K562 (cell line): ENCODE data around the gene R3HDM2. TPM values are rescaled to one million over a fixed set of nuclear protein-coding genes. Genes with fewer than 3 reads are reported as not detected.

Experiments used
- ATAC-seq: fragments of 200-7000 bp; cut with Tn5 transposase; 3 replicates; pipeline ENCODE4 v1.9.1; 2020; ENCODE audit warnings: moderate library complexity
- BruUV-seq: library from RNA; stranded (reverse); fragments of 400-500 nt; replicated peaks from 2 replicates; lab custom pipeline; 2021; lab: Mats Ljungman, UMichigan
- CTCF ChIA-PET: fragments of 300-600 bp; formaldehyde crosslinking; extraction: SDS; loops from one replicate; lab custom pipeline; 2021; ENCODE audit warnings: low intra/inter-chr PET ratio; lab: Yijun Ruan, JAX
- POLR2A ChIA-PET: fragments of 300-600, 350-650 bp; sonication (Branson Sonifier 250); formaldehyde crosslinking; extraction: SDS; loops from one replicate; lab custom pipeline; 2021; ENCODE audit warnings: antibody characterized with exemption, inconsistent platforms; lab: Yijun Ruan, JAX
- DNase-seq, 4 experiments: peaks; one replicate each; pipeline versions ENCODE4 v3.0.0 to v3.0.0-alpha.2; 2011 to 2018; ENCODE audit warnings: low spot score in 3 of 4, mixed read lengths in 3 of 4; ENCODE audit errors: extremely low read depth in 1 of 4
- FAIRE-seq: peaks from 2 replicates; lab custom pipeline; 2011; peaks lifted over from hg19 to GRCh38; lab: Jason Lieb, UNC
- H2AFZ ChIP-seq: 2 replicates; pipeline ENCODE4 v1.6.0; 2011; ENCODE audit warnings: low read depth, low read length, control low read depth, inconsistent platforms
- H3K27ac ChIP-seq: fragments of 200-600 bp; 3 replicates; pipeline ENCODE4 v1.8.0; 2011; ENCODE audit warnings: low read depth, mild to moderate bottlenecking, control low read depth, inconsistent platforms, low read length, moderate library complexity, mixed read lengths; ENCODE audit errors: extremely low read depth
- H3K27me3 ChIP-seq, 2 experiments: fragments of 300-600 bp in 1 of 2; 2 replicates in 1 of 2; 3 replicates in 1 of 2; pipeline versions ENCODE4 v1.6.0 to v1.8.0; 2011; ENCODE audit warnings: inconsistent platforms in 2 of 2, low read length in 2 of 2, mild to moderate bottlenecking in 1 of 2, mixed read lengths in 1 of 2, moderate library complexity in 1 of 2; ENCODE audit not compliant: control insufficient read depth in 2 of 2, insufficient read depth in 2 of 2
- H3K36me3 ChIP-seq: fragments of 300-600 bp; 3 replicates; pipeline ENCODE4 v1.8.0; 2011; ENCODE audit warnings: mild to moderate bottlenecking, low read length, inconsistent platforms; ENCODE audit not compliant: control insufficient read depth, insufficient read depth
- H3K4me1 ChIP-seq, 2 experiments: fragments of 200-600 bp in 1 of 2; replicated peaks in 1 of 2; 2 replicates in 1 of 2; 3 replicates in 1 of 2; pipeline versions ENCODE4 v1.5.1 to v1.8.0; 2011; ENCODE audit warnings: inconsistent platforms in 2 of 2, low read length in 2 of 2, mild to moderate bottlenecking in 1 of 2, mixed read lengths in 1 of 2, moderate library complexity in 1 of 2; ENCODE audit not compliant: control insufficient read depth in 2 of 2, insufficient read depth in 2 of 2
- H3K4me2 ChIP-seq: 2 replicates; pipeline ENCODE4 v1.6.1; 2011; ENCODE audit warnings: low read length, control low read depth, inconsistent platforms, mixed read lengths; ENCODE audit not compliant: insufficient read depth
- H3K4me3 ChIP-seq: fragments of 200-600 bp; sonication (generic), shearing (Covaris generic); 2 replicates; pipeline ENCODE4 v1.5.1; 2016; ENCODE audit warnings: control low read depth, inconsistent platforms
- H3K79me2 ChIP-seq: fragments of 200-600 bp; 3 replicates; pipeline ENCODE4 v1.8.0; 2011; ENCODE audit warnings: low read length, inconsistent platforms; ENCODE audit not compliant: control insufficient read depth, insufficient read depth
- H3K9ac ChIP-seq, 2 experiments: 2 replicates each; pipeline versions ENCODE4 v1.6.0 to v1.6.1; 2011; ENCODE audit warnings: low read depth in 2 of 2, low read length in 2 of 2, control low read depth in 1 of 2, inconsistent platforms in 1 of 2, mild to moderate bottlenecking in 1 of 2, mixed read lengths in 1 of 2; ENCODE audit not compliant: insufficient read depth in 1 of 2
- H3K9me1 ChIP-seq: one replicate; pipeline ENCODE4 v1.6.0; 2011; ENCODE audit warnings: inconsistent platforms, mild to moderate bottlenecking, low read length, moderate library complexity; ENCODE audit not compliant: control insufficient read depth, insufficient read depth
- H3K9me3 ChIP-seq: replicated peaks from 2 replicates; pipeline ENCODE4 v1.5.1; 2011; ENCODE audit warnings: low read depth, low read length, inconsistent platforms; ENCODE audit not compliant: control insufficient read depth, insufficient read depth
- H4K20me1 ChIP-seq: replicated peaks from 2 replicates; pipeline ENCODE4 v1.6.1; 2011; ENCODE audit warnings: low read length, inconsistent platforms, mixed read lengths; ENCODE audit not compliant: control insufficient read depth, insufficient read depth
- ARID2 ChIP-seq: fragments of 450-650 bp; IDR thresholded peaks from 2 replicates; pipeline ENCODE4 v1.6.1; 2017; ENCODE audit warnings: antibody characterized with exemption, mild to moderate bottlenecking
- CC2D1A ChIP-seq: fragments of 450-650 bp; IDR thresholded peaks from 2 replicates; pipeline ENCODE4 v1.6.1; 2017; ENCODE audit warnings: mild to moderate bottlenecking
- CTCF ChIP-seq, 3 experiments: IDR thresholded peaks in 2 of 3; conservative IDR thresholded peaks in 1 of 3; 2 replicates each; pipeline ENCODE4 v1.5.1; 2011 to 2012; ENCODE audit warnings: low read length in 3 of 3, mild to moderate bottlenecking in 3 of 3, control low read depth in 2 of 3, improper control_type of control experiment in 1 of 3, inconsistent platforms in 1 of 3, low read depth in 1 of 3, mixed read lengths in 1 of 3, moderate library complexity in 1 of 3; ENCODE audit not compliant: insufficient read depth in 2 of 3
- HNRNPL ChIP-seq: fragments of 200-400 bp; formaldehyde crosslinking; IDR thresholded peaks from 2 replicates; pipeline ENCODE4 v1.6.1; 2017; ENCODE audit warnings: low read depth, mild to moderate bottlenecking, low read length
- HNRNPUL1 ChIP-seq: fragments of 200-400 bp; formaldehyde crosslinking; IDR thresholded peaks from 2 replicates; pipeline ENCODE4 v1.6.1; 2017; ENCODE audit warnings: low read length
- MAZ ChIP-seq, 2 experiments: fragments of 450-650 bp in 1 of 2; sonication (generic) in 1 of 2; formaldehyde crosslinking; IDR thresholded peaks in 1 of 2; conservative IDR thresholded peaks in 1 of 2; 2 replicates each; pipeline versions ENCODE4 v1.4.0 to v1.5.0; 2020; ENCODE audit warnings: mild to moderate bottlenecking in 1 of 2, missing genetic modification reagents in 1 of 2
- PHTF2 ChIP-seq: fragments of 250-450 bp; sonication (Bioruptor Pico); IDR thresholded peaks from 2 replicates; pipeline ENCODE4 v1.5.0; 2021; ENCODE audit warnings: mild to moderate bottlenecking
- ZNF324 ChIP-seq: fragments of 250-450 bp; sonication (Bioruptor Pico); IDR thresholded peaks from 2 replicates; pipeline ENCODE4 v1.4.0; 2020; ENCODE audit warnings: mild to moderate bottlenecking
- WGBS: fragments of 100-300 bp; shearing (Covaris generic); methylation state at CpG from one replicate; pipeline ENCODE4 v1.1.6; 2016; ENCODE audit warnings: low coverage, mixed read lengths; ENCODE audit not compliant: insufficient coverage; ENCODE audit errors: missing lambda C conversion rate; 5-methylcytosine and 5-hydroxymethylcytosine counted together
- in situ Hi-C: fragments of 300-500 bp; cut with MboI; formaldehyde crosslinking; loops from 4 replicates; pipeline ENCODE4 v1.15.0; 2018; ENCODE audit warnings: inconsistent platforms, mixed read lengths
- intact Hi-C: fragments of 100-400 bp; cut with micrococcal nuclease; formaldehyde crosslinking; loops from 2 replicates; pipeline ENCODE4 v1.14.2; 2022
- polyA plus RNA-seq, 8 experiments: library from polyadenylated mRNA; depleted of rRNA in 4 of 8; stranded (reverse) in 5 of 8; unstranded in 3 of 8; fragments of >200 nt; fragmentation: Nextera tagmentation in 2 of 8; fragmentation: Illumina TruSeq in 1 of 8; extraction: Ambion mirVana in 2 of 8; extraction: Trizol in 1 of 8; gene quantifications; 2 replicates each; pipeline versions ENCODE4 v1.2.1 to v1.2.3, GENCODE V29; 2011 to 2014; ENCODE audit warnings: inconsistent platforms in 1 of 8, missing spikeins in 1 of 8
- total RNA-seq, 7 experiments: library from RNA; depleted of rRNA in 6 of 7; stranded (reverse); fragments of >200 nt in 6 of 7; fragmentation: Illumina TruSeq in 2 of 7; extraction: Trizol in 2 of 7; gene quantifications; 2 replicates each; pipeline versions ENCODE4 v1.2.1 to v1.2.3, GENCODE V29; 2011 to 2021; ENCODE audit warnings: low replicate concordance in 1 of 7
- TF ChIP-seq, protein P1 (sequence below), 2 experiments: fragments of 450-650 bp in 1 of 2; sonication (generic) in 1 of 2; formaldehyde crosslinking in 1 of 2; IDR thresholded peaks; 2 replicates each; pipeline versions ENCODE4 v1.7.1 to v1.9.0; 2016 to 2022; ENCODE audit warnings: inconsistent platforms in 1 of 2, mild to moderate bottlenecking in 1 of 2, missing genetic modification reagents in 1 of 2

The R3HDM2 gene
- total and polyA plus RNA-seq, 9 of the 15 experiments (the other 6 are each of a cell fraction or from before 2014, with no cell fraction given): 3.3 to 18.8 (median 9.0) TPM

DNA sequence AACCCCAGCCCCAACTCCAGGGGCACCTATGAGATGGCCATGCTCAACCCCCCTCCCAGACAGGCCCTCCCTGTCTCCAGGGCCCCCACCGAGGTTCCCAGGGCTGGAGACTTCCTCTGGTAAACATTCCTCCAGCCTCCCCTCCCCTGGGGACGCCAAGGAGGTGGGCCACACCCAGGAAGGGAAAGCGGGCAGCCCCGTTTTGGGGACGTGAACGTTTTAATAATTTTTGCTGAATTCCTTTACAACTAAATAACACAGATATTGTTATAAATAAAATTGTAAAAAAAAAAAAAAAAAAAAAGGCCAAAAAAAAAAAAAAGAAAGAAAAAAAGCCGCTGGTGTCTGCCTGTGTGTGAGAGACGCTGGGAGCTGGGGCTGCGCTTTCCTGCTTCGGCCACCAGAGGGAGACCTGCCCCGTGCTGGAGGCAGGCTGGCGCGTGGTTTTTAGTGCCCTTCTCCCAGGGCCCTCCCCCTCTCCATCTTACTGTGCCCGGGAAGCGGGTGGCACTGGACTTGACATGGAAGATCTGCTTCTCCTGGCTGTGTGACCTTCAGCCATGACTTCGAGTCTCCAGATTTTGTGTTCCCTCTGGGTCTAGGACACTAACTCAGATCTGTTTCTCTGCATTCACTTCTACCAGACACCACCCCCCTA, 217.7 kb downstream of the R3HDM2 start:
- no peak overlapping the region for H3K4me3 ChIP-seq
- H3K4me2 ChIP-seq: peak overlapping the region; percentile 48; the same call in 1 of the 2 replicates
- no peaks in the 10 kb centered on the region for H3K9me3 ChIP-seq
- peak overlapping the region; percentile 87 for H2AFZ ChIP-seq
- ChIA-PET CTCF (interaction anchor here (0.5 to 7.2 kb wide), 10 partner anchors 16 to 1927 kb away, joined by 3 to 186 read pairs (median 5); partner anchors contain the start of gene SHMT2), POLR2A (interaction anchor here (0.6 to 1.5 kb wide), 7 partner anchors 17 to 301 kb away, joined by 3 to 5 read pairs (median 4); partner anchors contain the start of gene SHMT2)
- peaks cover 5% of the 10 kb centered on the region for H3K9me1 ChIP-seq
- H3K79me2 ChIP-seq: no peaks in the 10 kb centered on the region
- peaks cover 17 to 56% of the 10 kb centered on the region in 2 experiments; a peak in 4 of 5 replicates for H3K4me1 ChIP-seq
- ATAC-seq (peak; percentile 81), DNase-seq (peak; percentile 84 to 94 (median 90)), FAIRE-seq (peak; percentile 92)
- in situ Hi-C loops (no loop called here), intact Hi-C loops (loop anchor here (1.0 to 2.0 kb wide), 3 partner anchors 26 to 240 kb away; no protein-coding TSS in a partner anchor)
- H3K27me3 ChIP-seq: peaks cover 24 to 71% of the 10 kb centered on the region in 2 experiments; a peak in 4 of 5 replicates
- H3K36me3 ChIP-seq: no peaks in the 10 kb centered on the region
- WGBS: 3% methylated on average over 15 of the region's 16 CpGs
- H4K20me1 ChIP-seq: peaks cover 17% of the 10 kb centered on the region; the same call in 1 of the 2 replicates
- H3K9ac ChIP-seq: no peak overlapping the region
- BruUV-seq: no TSS peak
- no peak overlapping the region for H3K27ac ChIP-seq
- TF ChIP-seq HNRNPUL1 (no peak), ARID2 (peak; percentile 63; the same call in 1 of the 2 replicates), PHTF2 (CRISPR knock-in tag) (no peak), CC2D1A (peak; percentile 63; the same call in 1 of the 2 replicates), MAZ (CRISPR knock-in tag; conservative IDR thresholded peaks at IDR 0.05 in 1 of 2, IDR thresholded peaks at IDR 0.05 in 1 of 2) (peak in 1 of 2 experiments; percentile 36; a peak in 1 of 4 replicates), ZNF324 (CRISPR knock-in tag) (no peak), HNRNPL (peak; percentile 52; the same call in 1 of the 2 replicates), CTCF (IDR thresholded peaks at IDR 0.05 in 2 of 3, conservative IDR thresholded peaks at IDR 0.05 in 1 of 3; ENCODE audit: insufficient read depth in 2 of 3, low read depth in 1 of 3, low read length in 3 of 3) (peak; percentile 89 to 97 (median 92))
- TF ChIP-seq, protein P1, sequence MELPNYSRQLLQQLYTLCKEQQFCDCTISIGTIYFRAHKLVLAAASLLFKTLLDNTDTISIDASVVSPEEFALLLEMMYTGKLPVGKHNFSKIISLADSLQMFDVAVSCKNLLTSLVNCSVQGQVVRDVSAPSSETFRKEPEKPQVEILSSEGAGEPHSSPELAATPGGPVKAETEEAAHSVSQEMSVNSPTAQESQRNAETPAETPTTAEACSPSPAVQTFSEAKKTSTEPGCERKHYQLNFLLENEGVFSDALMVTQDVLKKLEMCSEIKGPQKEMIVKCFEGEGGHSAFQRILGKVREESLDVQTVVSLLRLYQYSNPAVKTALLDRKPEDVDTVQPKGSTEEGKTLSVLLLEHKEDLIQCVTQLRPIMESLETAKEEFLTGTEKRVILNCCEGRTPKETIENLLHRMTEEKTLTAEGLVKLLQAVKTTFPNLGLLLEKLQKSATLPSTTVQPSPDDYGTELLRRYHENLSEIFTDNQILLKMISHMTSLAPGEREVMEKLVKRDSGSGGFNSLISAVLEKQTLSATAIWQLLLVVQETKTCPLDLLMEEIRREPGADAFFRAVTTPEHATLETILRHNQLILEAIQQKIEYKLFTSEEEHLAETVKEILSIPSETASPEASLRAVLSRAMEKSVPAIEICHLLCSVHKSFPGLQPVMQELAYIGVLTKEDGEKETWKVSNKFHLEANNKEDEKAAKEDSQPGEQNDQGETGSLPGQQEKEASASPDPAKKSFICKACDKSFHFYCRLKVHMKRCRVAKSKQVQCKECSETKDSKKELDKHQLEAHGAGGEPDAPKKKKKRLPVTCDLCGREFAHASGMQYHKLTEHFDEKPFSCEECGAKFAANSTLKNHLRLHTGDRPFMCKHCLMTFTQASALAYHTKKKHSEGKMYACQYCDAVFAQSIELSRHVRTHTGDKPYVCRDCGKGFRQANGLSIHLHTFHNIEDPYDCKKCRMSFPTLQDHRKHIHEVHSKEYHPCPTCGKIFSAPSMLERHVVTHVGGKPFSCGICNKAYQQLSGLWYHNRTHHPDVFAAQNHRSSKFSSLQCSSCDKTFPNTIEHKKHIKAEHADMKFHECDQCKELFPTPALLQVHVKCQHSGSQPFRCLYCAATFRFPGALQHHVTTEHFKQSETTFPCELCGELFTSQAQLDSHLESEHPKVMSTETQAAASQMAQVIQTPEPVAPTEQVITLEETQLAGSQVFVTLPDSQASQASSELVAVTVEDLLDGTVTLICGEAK (IDR thresholded peaks at IDR 0.05): peak; percentile 74
- TF ChIP-seq, protein P1 (CRISPR knock-in tag; IDR thresholded peaks at IDR 0.05): peak; percentile 59; the same call in 1 of the 2 replicates
